Measurements from ENCODE around the gene LGR4.
"Not testable (repeated sequence)": the region's sequence is repeated elsewhere in the genome, so short reads cannot be mapped to it uniquely, and the experiment has no call there.

The LGR4 gene

GRCh38 chr11:27456140-27456794 lies 16.3 kb downstream of the LGR4 start:
- no peak for DNase-seq

- no peak for DNase-seq
Measured at GRCh38 chr11:27455667-27456066, 16.9 kb downstream of the LGR4 start.

- no peak for DNase-seq
Measured at GRCh38 chr11:27453701-27454100, 18.9 kb downstream of the LGR4 start.

- DNase-seq, result no peak
Measured at GRCh38 chr11:27452147-27452546, 20.4 kb downstream of the LGR4 start.

GRCh38 chr11:27451244-27451965 lies 21.2 kb downstream of the LGR4 start:
- DNase-seq, result no peak

GRCh38 chr11:27448184-27448540 lies 24.4 kb downstream of the LGR4 start:
- DNase-seq, result not testable (repeated sequence)

- DNase-seq, result no peak
Measured at GRCh38 chr11:27447288-27448183, 25.1 kb downstream of the LGR4 start.

GRCh38 chr11:27445625-27446024 lies 27.0 kb downstream of the LGR4 start:
- no peak for DNase-seq

GRCh38 chr11:27444801-27445215 lies 27.8 kb downstream of the LGR4 start:
- no peak for DNase-seq

GRCh38 chr11:27443746-27444507 lies 28.7 kb downstream of the LGR4 start:
- DNase-seq, result no peak

GRCh38 chr11:27443227-27443626 lies 29.4 kb downstream of the LGR4 start:
- DNase-seq, result no peak

- no peak for DNase-seq
Measured at GRCh38 chr11:27440090-27440489, 32.5 kb downstream of the LGR4 start.

GRCh38 chr11:27438595-27438981 lies 34.0 kb downstream of the LGR4 start:
- no peak for DNase-seq

- DNase-seq, result no peak
Measured at GRCh38 chr11:27437829-27438594, 34.6 kb downstream of the LGR4 start.

- no peak for DNase-seq
Measured at GRCh38 chr11:27436916-27437315, 35.7 kb downstream of the LGR4 start.

GRCh38 chr11:27433742-27434141 lies 38.8 kb downstream of the LGR4 start:
- no peak for DNase-seq

GRCh38 chr11:27431808-27432207 lies 40.8 kb downstream of the LGR4 start:
- DNase-seq, result no peak

- DNase-seq, result no peak
Measured at GRCh38 chr11:27429761-27430393, 42.7 kb downstream of the LGR4 start.

GRCh38 chr11:27427183-27427980 lies 45.2 kb downstream of the LGR4 start:
- no peak for DNase-seq

GRCh38 chr11:27425814-27426213 lies 46.8 kb downstream of the LGR4 start:
- DNase-seq, result no peak

GRCh38 chr11:27423125-27423524 lies 49.5 kb downstream of the LGR4 start:
- no peak for DNase-seq

Measured in activated naive CD4-positive, alpha-beta T cell treated with anti-CD3 and anti-CD28 coated beads, Interleukin-2, amount 50 U/mL, for 16 hours (primary cell).